ENCODE measurements around the gene ZNF296.
A peak's percentile ranks its signal among the peaks of the same experiment; 100 is the strongest.

The ZNF296 gene

DNA sequence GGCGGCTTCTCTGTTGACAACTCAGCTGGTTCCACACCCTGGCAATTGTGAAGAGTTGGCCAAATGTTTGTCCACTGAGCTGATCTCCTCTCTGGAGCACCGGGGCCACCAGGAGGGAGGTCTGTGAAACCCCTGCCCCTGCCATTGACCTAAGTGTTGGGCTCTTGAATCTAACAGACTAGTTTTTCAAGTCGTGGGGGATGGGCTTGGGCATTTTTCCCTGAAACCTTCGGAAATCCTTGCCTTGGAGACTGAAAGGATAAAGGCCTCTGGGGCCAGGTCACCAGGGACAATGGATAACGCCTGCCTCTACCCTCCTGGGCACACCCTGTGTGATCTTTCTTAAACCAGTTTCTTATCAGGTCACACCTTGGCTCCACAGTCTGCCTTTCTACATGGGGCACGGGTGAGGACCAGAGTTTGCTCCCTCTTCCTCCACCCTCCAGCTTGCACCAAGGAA lies 3.7 kb upstream of the ZNF296 start:
- DNase-seq (ENCODE audit: low spot score) = no peak

- DNase-seq (ENCODE audit: low spot score) = peak; percentile 86
These were observed 3.0 kb upstream of the ZNF296 start, which contains the start of gene GEMIN7 for GRCh38 chr19:45079063-45079910. Gene GEMIN7 (plus strand): TSS chr19:45079260. CDS start chr19:45090115, 10,855 bp downstream.

GRCh38 chr19:45078390-45079062 lies 2.2 kb upstream of the ZNF296 start:
- DNase-seq (ENCODE audit: low spot score) = no peak

GRCh38 chr19:45076851-45077730 lies 813 bp upstream of the ZNF296 start:
- DNase-seq (ENCODE audit: low spot score) = no peak

GRCh38 chr19:45075301-45076028 lies 813 bp downstream of the ZNF296 start:
- DNase-seq (ENCODE audit: low spot score) = peak; percentile 84

DNA sequence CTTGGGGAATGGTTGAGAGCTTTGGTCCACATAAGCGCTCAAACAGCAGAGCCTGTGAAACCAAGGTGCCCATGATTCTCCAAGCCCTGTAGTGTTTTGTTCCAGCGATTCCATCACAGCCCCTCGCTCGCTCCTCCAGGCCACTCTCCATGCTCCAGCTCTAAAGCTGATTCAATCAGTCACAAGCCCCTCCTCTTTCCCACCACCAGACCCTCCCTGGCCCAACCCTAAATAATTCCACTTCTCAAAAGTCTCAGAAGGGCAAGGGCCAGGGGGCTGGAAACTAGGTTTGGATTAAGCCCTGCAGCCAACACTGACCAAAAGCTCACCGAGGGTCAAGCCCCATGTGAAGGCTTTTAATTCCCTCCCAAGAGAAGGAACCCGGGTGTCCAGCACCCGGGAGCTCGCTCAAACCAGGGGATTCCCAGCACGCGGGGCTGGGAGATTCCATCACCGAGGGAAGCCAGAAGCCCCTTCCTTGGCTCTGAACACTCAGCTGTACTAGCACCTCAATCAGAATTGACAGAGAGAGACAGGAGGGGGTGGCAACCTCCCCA lies 1.5 kb downstream of the ZNF296 start:
- no peak for DNase-seq (ENCODE audit: low spot score)

DNA sequence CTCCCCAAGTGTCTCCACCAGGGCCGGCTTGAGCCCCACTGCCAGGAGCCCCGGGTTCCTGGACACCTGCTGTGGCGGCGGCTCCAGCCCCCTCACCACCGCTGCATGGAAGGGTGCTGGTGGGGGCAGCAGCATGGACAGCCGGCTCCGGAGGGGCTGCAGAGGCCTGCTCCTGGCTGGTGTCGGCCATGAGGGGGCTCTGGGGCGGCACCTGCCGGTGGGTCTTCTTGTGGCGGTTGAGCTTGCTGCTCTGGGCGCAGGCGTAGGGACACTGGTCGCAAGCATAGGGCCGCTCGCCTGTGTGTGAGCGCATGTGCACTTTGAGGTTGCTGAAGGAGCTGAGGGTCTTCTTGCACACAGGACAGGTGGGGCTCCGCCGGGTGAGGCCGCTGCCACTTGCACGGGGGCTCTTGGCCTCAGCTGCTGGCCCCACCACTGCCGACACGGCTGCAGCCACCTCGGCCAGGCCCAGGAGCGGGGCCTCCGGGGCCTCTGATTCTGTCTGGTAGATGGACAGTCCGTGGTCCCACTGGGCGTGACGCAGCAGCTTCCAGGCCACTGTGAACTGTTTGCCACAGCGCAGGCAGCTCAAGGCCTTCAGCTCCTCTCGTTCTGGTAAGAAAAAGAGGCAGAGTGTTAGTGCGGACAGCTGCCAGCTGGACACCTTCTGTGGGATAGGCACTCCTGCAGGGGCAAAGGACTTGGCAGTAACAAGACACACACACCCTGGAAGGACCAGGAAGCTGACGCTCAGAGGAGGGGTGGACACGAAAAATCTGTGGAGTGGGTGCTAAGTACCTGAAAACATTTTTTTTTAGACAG lies 4.1 kb downstream of the ZNF296 start:
- DNase-seq (ENCODE audit: low spot score) = no peak

GRCh38 chr19:45071545-45071938 lies 4.7 kb downstream of the ZNF296 start:
- no peak for DNase-seq (ENCODE audit: low spot score)

DNA sequence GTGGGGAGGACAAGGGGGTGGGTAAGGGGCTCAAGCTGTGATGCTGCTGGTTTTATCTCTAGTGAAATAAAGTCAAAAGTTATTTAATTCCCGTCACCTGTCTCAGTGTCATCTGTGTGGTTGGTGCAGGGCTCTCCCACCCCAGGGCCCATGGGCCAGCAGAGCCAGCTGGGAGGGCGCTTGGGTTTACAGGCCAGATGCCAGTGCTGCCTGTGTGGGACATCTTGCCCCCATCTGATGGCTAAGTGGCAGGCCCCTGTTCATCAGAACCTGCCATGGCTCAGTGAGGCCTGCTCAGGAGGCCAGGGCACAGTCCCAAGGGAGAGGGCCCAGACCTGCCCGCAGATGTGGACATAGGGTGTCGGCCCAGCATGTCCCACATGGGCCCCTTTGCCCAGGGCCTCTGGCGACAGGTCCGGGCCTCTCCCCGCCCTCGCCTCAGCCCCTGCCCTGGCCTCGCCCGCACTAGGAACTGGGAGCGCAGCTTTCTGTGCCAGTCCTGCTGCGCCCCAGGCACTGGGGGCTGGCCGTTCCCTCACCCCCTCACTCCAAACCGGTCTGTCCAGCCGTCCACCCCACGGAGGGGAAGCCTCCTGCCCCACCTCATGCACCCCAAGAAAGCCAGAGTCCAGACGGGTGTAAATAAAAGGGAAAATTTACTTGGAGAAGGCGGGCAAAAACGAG lies 5.3 kb downstream of the ZNF296 start:
- DNase-seq (ENCODE audit: low spot score) = no peak

DNA sequence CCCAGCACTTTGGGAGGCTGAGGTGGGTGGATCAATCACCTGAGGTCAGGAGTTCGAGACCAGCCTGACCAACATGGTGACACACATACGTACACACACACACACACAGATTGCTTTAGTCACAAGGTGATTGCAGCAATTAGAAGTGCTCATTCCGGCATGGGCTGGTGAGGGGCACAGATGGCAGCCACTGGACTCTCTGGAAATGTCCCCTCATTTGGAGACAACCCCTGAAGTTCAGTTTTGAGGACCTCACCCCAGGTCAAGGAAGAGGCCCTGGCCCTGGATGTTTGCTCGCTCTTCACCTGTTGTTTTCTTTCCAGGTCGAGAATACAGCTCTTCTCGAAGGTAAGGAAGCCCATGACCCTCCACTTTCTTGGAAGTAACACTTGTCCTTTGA lies 6.1 kb downstream of the ZNF296 start:
- DNase-seq (ENCODE audit: low spot score) = no peak

GRCh38 chr19:45069056-45069455 lies 7.2 kb downstream of the ZNF296 start:
- DNase-seq (ENCODE audit: low spot score) = peak; percentile 49

- DNase-seq (ENCODE audit: low spot score) = no peak
These were observed 8.2 kb downstream of the ZNF296 start for GRCh38 chr19:45068041-45068440.

DNA sequence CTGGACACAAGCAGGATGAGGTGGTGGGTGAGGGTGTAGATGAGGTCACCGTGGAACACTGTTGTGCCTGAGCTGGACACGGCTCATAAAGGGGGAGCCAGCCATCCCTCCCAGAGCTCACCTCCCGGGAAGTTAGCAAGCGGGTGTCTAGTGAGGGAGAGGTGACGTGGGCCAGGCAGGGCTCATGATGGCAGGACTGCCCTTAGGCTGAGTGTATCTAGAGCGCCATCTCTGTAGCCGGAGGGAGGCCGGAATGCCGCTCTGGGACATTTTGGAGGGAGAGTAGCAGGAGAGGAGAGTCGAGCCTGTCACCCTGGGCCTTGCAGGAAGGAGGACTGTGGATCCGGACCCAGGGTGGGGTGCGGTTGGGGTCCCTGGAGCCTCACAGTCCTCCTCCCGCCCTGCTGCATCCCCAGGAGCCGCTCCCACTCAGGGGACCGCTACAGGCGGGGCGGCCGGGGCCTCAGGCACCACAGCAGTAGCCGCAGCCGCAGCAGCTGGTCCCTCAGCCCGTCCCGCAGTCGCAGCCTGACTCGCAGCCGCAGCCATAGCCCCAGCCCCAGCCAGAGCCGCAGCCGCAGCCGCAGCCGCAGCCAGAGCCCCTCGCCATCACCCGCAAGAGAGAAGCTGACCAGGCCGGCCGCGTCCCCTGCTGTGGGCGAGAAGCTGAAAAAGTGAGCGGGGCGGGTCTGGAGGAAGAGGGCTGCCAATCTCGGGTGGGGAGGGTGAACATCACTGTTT lies 9.2 kb downstream of the ZNF296 start:
- no peak for DNase-seq (ENCODE audit: low spot score)

DNA sequence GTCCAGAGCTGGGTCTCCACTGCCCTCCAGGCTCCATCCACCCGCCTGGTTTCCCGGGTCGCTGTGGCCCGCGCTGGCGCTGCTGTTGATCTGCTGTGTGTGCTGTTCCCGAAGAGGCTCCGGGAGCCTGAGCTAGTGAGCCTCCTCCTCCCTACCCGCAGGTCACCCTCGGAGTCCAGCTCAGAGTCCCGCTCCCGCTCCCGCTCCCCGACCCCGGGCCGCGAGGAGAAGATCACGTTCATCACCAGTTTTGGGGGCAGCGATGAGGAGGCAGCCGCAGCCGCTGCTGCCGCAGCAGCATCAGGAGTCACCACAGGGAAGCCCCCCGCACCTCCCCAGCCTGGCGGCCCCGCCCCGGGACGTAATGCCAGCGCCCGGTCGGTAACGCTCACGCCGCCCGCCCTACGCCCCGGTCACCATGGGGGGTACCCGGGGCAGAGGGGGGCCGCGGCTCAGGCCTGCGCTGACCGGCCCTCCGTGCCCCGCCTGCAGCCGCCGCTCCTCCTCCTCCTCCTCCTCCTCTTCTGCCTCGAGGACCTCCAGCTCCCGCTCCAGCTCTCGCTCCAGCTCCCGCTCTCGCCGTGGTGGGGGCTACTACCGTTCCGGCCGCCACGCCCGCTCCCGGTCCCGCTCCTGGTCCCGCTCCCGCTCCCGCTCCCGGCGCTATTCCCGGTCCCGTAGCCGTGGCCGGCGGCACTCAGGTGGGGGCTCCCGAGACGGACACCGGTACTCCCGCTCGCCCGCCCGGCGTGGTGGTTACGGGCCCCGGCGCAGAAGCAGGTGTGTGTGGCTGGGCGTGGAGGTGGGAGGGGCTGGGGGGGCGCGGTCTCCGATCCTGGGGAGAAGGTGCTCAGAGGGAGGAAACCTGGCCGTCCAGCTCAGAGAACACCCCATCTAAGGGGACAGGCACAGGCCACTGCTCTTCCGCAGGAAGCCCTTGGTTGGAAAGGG lies 12.2 kb downstream of the ZNF296 start:
- no peak for DNase-seq (ENCODE audit: low spot score)

GRCh38 chr19:45061965-45062364 lies 14.3 kb downstream of the ZNF296 start:
- DNase-seq (ENCODE audit: low spot score) = no peak

DNA sequence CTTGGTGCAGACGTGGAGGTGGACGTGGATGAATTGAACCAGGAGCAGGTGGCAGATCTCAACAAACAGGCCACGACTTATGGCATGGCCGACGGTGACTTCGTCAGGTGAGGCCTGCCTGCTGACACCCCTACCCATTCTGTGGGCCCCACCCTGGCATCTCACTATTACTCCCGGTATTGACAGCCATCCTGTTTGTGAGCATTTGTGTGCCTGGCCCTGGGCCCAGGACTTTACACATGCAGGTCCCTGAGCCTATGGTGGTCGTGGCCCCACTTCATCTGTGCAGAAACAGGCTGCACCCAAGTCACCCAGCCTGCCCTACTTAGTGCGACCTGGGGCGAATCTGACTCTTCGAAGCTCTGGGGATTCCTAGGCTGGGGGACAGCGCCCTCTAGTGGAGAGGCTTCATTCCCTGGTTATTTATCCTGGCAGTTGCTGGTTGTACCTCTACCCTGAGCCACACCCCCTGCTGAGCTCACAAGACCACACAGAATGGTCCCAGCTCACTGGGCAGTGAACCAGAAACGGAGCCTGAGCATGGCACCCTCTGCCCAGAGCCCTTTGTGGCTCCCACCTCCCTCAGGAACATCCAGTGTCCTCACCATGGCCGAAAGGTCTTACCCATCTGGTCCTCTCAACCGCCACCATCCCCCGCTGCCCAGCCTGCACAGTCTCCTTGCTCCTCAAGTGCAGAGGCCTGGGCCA lies 16.9 kb downstream of the ZNF296 start:
- peak; percentile 85 for DNase-seq (ENCODE audit: low spot score)

DNA sequence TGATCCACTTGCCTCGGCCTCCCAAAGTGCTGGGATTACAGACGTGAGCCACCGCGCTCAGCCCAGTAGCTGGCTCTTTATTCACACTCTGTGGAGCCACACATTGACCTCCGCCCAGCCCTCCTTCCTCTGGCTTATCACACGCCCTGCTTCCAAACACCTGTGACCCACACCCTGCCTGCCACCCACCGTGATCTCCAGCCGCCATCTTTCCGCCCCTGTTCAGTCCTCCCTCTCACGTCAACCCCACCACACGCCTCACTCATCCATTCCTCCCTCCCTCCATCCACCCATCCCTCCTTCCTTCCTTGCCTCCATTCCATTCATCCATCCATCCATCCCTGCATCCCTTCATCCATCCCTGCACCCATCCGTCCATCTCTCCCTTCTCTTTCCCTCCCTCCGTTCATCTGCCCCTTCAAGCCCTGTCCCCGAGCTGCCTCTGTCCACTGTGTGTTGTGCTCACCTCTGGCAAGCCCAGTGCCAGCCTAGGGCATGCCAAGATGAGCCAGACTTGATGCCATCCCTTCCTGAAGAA lies 17.6 kb downstream of the ZNF296 start:
- no peak for DNase-seq (ENCODE audit: low spot score)

Data from AG08395 (cell line).